GM12878 (cell line): ENCODE data around the gene GET3. TPM values are rescaled to one million over a fixed set of nuclear protein-coding genes. Genes with fewer than 3 reads are reported as not detected.
A peak's percentile ranks its signal among the peaks of the same experiment; 100 is the strongest.

ENCODE experiments used
- CBFB ChIP-seq: IDR thresholded peaks from 2 replicates; pipeline ENCODE4 v1.6.1; 2016; ENCODE audit warnings: antibody characterized with exemption, low read depth
- CHD2 ChIP-seq: IDR thresholded peaks from 2 replicates; pipeline ENCODE4 v1.6.1; 2011; ENCODE audit warnings: low read depth, low read length, improper control_type of control experiment, borderline replicate concordance
- JUNB ChIP-seq: IDR thresholded peaks from 2 replicates; pipeline ENCODE4 v1.6.1; 2016; ENCODE audit warnings: antibody characterized with exemption, mild to moderate bottlenecking
- NFXL1 ChIP-seq: fragments of 450-650 bp; IDR thresholded peaks from 2 replicates; pipeline ENCODE4 v1.6.1; 2017; ENCODE audit warnings: antibody characterized with exemption, mild to moderate bottlenecking, borderline replicate concordance
- NRF1 ChIP-seq: conservative IDR thresholded peaks from 2 replicates; pipeline ENCODE4 v1.6.1; 2011; ENCODE audit warnings: mild to moderate bottlenecking, low read depth, low read length, improper control_type of control experiment
- SIN3A ChIP-seq: IDR thresholded peaks from 2 replicates; pipeline ENCODE4 v1.6.1; 2012; ENCODE audit warnings: low read depth, low read length, improper control_type of control experiment
- YY1 ChIP-seq: IDR thresholded peaks from 2 replicates; pipeline ENCODE4 v1.6.1; 2011; ENCODE audit warnings: low read depth, mild to moderate bottlenecking, low read length
- ZNF217 ChIP-seq: fragments of 450-650 bp; IDR thresholded peaks from 2 replicates; pipeline ENCODE4 v1.6.1; 2017; ENCODE audit warnings: antibody characterized with exemption, mild to moderate bottlenecking
- ZSCAN29 ChIP-seq: fragments of 450-650 bp; IDR thresholded peaks from 2 replicates; pipeline ENCODE4 v1.6.1; 2017; ENCODE audit warnings: mild to moderate bottlenecking, moderate library complexity
- polyA plus RNA-seq, 11 experiments: library from polyadenylated mRNA; depleted of rRNA in 4 of 11; unstranded in 6 of 11; stranded (reverse) in 5 of 11; fragments of >200 nt; fragmentation: Nextera tagmentation in 4 of 11; fragmentation: Illumina TruSeq in 1 of 11; extraction: Ambion mirVana in 4 of 11; extraction: Trizol in 1 of 11; gene quantifications; 1 replicate in 1 of 11; 2 replicates in 10 of 11; pipeline versions ENCODE4 v1.2.1 to v1.2.3, GENCODE V29; 2011 to 2016; ENCODE audit warnings: inconsistent platforms in 2 of 11, missing spikeins in 2 of 11, low read depth in 1 of 11
- total RNA-seq, 4 experiments: library from RNA; depleted of rRNA in 3 of 4; stranded (reverse); fragments of >200 nt in 3 of 4; fragmentation: Illumina TruSeq in 1 of 4; extraction: Trizol in 1 of 4; gene quantifications; 2 replicates each; pipeline versions ENCODE4 v1.2.1 to v1.2.3, GENCODE V29; 2013 to 2021
- TF ChIP-seq, protein P1 (sequence below): IDR thresholded peaks from 2 replicates; pipeline ENCODE4 v1.6.1; 2012; ENCODE audit warnings: improper control_type of control experiment, low read depth, low read length; ENCODE audit not compliant: insufficient replicate concordance

The GET3 gene
- total and polyA plus RNA-seq, 10 of the 15 experiments (the other 5 are each of a cell fraction or from before 2014, with no cell fraction given), result 14.5 to 144 (median 97.2) TPM

DNA sequence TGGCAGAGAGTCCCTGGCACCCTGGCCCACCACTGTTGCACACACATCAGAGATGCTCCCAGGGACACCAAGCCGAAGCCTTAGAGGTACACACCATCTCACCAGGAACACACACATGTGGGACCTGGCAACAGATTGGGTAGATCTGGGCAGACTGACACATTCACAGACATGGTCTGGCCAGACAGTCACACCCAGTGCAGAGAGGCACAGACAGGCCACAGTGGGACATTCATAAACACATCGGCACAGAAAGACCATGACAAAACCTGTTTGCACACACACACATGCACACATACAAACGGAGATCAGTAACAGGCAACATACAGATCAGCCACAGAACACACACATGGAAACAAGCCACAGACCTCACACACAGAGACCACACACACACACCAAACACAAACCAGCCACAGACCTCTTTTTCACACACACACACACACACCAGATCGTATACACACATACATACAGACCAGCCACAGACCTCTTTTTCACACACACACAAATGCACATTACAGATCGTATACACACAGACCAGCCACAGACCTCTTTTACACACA lies 47.7 kb downstream of the GET3 start (continued):
- 0 out of 2 replicates have a peak, but pooled peaks have one; percentile 10 for TF ChIP-seq CHD2
- no peak for TF ChIP-seq NFXL1
- TF ChIP-seq ZNF217, result no peak
- TF ChIP-seq NRF1, result no peak
- TF ChIP-seq, protein P1, sequence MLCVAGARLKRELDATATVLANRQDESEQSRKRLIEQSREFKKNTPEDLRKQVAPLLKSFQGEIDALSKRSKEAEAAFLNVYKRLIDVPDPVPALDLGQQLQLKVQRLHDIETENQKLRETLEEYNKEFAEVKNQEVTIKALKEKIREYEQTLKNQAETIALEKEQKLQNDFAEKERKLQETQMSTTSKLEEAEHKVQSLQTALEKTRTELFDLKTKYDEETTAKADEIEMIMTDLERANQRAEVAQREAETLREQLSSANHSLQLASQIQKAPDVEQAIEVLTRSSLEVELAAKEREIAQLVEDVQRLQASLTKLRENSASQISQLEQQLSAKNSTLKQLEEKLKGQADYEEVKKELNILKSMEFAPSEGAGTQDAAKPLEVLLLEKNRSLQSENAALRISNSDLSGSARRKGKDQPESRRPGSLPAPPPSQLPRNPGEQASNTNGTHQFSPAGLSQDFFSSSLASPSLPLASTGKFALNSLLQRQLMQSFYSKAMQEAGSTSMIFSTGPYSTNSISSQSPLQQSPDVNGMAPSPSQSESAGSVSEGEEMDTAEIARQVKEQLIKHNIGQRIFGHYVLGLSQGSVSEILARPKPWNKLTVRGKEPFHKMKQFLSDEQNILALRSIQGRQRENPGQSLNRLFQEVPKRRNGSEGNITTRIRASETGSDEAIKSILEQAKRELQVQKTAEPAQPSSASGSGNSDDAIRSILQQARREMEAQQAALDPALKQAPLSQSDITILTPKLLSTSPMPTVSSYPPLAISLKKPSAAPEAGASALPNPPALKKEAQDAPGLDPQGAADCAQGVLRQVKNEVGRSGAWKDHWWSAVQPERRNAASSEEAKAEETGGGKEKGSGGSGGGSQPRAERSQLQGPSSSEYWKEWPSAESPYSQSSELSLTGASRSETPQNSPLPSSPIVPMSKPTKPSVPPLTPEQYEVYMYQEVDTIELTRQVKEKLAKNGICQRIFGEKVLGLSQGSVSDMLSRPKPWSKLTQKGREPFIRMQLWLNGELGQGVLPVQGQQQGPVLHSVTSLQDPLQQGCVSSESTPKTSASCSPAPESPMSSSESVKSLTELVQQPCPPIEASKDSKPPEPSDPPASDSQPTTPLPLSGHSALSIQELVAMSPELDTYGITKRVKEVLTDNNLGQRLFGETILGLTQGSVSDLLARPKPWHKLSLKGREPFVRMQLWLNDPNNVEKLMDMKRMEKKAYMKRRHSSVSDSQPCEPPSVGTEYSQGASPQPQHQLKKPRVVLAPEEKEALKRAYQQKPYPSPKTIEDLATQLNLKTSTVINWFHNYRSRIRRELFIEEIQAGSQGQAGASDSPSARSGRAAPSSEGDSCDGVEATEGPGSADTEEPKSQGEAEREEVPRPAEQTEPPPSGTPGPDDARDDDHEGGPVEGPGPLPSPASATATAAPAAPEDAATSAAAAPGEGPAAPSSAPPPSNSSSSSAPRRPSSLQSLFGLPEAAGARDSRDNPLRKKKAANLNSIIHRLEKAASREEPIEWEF, result peak; percentile 55
- TF ChIP-seq YY1, result no peak
- no peak for TF ChIP-seq CBFB
- TF ChIP-seq SIN3A, result no peak
- no peak for TF ChIP-seq JUNB
- no peak for TF ChIP-seq ZSCAN29
